Activated CD8-positive, alpha-beta memory T cell treated with anti-CD3 and anti-CD28 coated beads, Interleukin-2, amount 50 U/mL, for 24 hours (primary cell): ENCODE measurements around the gene FOXD3.
"Not testable (repeated sequence)": the region's sequence is repeated elsewhere in the genome, so short reads cannot be mapped to it uniquely, and the experiment has no call there.

Source experiments
- DNase-seq: peaks from one replicate; pipeline ENCODE4 v3.0.0-alpha.2; 2020; ENCODE audit errors: extremely low read depth

FOXD3 gene

GRCh38 chr1:63321066-63321784 is 1.1 kb upstream of the FOXD3 start:
- DNase-seq = no peak

- DNase-seq = no peak
Observed at GRCh38 chr1:63321785-63322113, 618 bp upstream of the FOXD3 start.

GRCh38 chr1:63322944-63323864 is 837 bp downstream of the FOXD3 start:
- no peak for DNase-seq

GRCh38 chr1:63323865-63324778 is 1.8 kb downstream of the FOXD3 start:
- no peak for DNase-seq

- DNase-seq = no peak
Observed at GRCh38 chr1:63324779-63325119, 2.4 kb downstream of the FOXD3 start.

GRCh38 chr1:63325279-63325985 is 3.1 kb downstream of the FOXD3 start:
- no peak for DNase-seq

GRCh38 chr1:63326106-63326472 is 3.7 kb downstream of the FOXD3 start:
- DNase-seq = no peak

- DNase-seq = no peak
Observed at GRCh38 chr1:63326473-63327380, 4.4 kb downstream of the FOXD3 start.

- DNase-seq = no peak
Observed at GRCh38 chr1:63327417-63328054, 5.2 kb downstream of the FOXD3 start.

GRCh38 chr1:63328122-63328521 is 5.8 kb downstream of the FOXD3 start:
- no peak for DNase-seq

GRCh38 chr1:63328781-63329180 is 6.4 kb downstream of the FOXD3 start:
- no peak for DNase-seq

GRCh38 chr1:63329621-63330330 is 7.4 kb downstream of the FOXD3 start:
- DNase-seq = no peak

GRCh38 chr1:63330331-63330916 is 8.1 kb downstream of the FOXD3 start:
- no peak for DNase-seq

GRCh38 chr1:63342402-63342801 is 20.0 kb downstream of the FOXD3 start:
- DNase-seq = no peak

- DNase-seq = no peak
Observed at GRCh38 chr1:63343922-63344321, 21.6 kb downstream of the FOXD3 start.

- DNase-seq = no peak
Observed at GRCh38 chr1:63350320-63350719, 28.0 kb downstream of the FOXD3 start.

GRCh38 chr1:63352736-63353135 is 30.4 kb downstream of the FOXD3 start:
- DNase-seq = no peak

GRCh38 chr1:63356234-63356633 is 33.9 kb downstream of the FOXD3 start:
- not testable (repeated sequence) for DNase-seq

GRCh38 chr1:63359561-63359960 is 37.2 kb downstream of the FOXD3 start:
- no peak for DNase-seq
